ENCODE results near the gene CLDN2.

DNA sequence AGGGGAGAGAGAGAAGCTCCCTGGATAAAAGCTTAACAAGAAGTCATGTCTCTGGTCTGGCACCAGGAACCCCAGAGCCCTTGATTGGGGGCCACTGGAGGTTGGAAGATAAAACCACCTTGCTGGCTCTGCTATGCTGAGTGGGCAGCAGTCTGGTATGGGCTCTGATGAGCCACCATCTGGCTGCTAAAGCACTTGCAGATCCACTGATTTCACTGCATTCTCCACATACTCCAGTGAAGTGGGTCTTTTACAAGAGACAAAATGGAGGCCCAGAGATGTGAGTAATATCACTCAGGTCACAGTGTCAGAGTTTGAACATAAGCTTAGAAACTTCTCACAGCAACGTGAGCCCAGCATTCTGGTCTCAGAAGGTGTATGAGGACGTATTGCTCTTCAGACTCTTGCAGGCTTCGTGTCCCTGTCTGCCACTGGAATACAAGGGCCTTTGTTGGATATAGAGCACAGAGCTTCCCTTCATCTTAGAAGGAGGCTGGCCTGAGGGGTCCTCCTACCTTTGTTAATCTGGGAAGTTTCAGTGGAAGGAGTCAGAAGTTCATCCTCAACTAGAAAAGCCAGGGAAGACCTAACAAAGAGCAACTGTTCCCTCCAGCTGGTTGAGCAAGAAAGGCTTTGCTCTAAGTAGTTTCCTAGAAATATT is 11.8 kb downstream of the CLDN2 start:
- TF ChIP-seq POLR2A (IDR thresholded peaks at IDR 0.05), result no peak
- TF ChIP-seq, protein P1, sequence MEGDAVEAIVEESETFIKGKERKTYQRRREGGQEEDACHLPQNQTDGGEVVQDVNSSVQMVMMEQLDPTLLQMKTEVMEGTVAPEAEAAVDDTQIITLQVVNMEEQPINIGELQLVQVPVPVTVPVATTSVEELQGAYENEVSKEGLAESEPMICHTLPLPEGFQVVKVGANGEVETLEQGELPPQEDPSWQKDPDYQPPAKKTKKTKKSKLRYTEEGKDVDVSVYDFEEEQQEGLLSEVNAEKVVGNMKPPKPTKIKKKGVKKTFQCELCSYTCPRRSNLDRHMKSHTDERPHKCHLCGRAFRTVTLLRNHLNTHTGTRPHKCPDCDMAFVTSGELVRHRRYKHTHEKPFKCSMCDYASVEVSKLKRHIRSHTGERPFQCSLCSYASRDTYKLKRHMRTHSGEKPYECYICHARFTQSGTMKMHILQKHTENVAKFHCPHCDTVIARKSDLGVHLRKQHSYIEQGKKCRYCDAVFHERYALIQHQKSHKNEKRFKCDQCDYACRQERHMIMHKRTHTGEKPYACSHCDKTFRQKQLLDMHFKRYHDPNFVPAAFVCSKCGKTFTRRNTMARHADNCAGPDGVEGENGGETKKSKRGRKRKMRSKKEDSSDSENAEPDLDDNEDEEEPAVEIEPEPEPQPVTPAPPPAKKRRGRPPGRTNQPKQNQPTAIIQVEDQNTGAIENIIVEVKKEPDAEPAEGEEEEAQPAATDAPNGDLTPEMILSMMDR (IDR thresholded peaks at IDR 0.05 in 4 of 5, conservative IDR thresholded peaks at IDR 0.05 in 1 of 5), result no peak

Measured in gastrocnemius medialis (tissue), 4 donors.